Choroid plexus epithelial cell (primary cell): ENCODE results near the gene ZNF823.
"Not testable (repeated sequence)": the region's sequence is repeated elsewhere in the genome, so short reads cannot be mapped to it uniquely, and the experiment has no call there.

Experiments used
- DNase-seq: peaks from one replicate; pipeline ENCODE4 v3.0.0-alpha.2; 2010; ENCODE audit warnings: low read depth
- H3K4me3 ChIP-seq: 2 replicates; pipeline ENCODE4 v1.5.1; 2011; ENCODE audit warnings: low read depth, mild to moderate bottlenecking, control low read depth, low read length, moderate library complexity
- TF ChIP-seq, protein P1 (sequence below): conservative IDR thresholded peaks from 2 replicates; pipeline ENCODE4 v1.5.1; 2011; ENCODE audit warnings: low read depth, mild to moderate bottlenecking, control low read depth, inconsistent platforms, low read length, moderate library complexity

The ZNF823 gene

GRCh38 chr19:11693505-11694499, 44.9 kb downstream of the ZNF823 start:
- TF ChIP-seq, protein P1, sequence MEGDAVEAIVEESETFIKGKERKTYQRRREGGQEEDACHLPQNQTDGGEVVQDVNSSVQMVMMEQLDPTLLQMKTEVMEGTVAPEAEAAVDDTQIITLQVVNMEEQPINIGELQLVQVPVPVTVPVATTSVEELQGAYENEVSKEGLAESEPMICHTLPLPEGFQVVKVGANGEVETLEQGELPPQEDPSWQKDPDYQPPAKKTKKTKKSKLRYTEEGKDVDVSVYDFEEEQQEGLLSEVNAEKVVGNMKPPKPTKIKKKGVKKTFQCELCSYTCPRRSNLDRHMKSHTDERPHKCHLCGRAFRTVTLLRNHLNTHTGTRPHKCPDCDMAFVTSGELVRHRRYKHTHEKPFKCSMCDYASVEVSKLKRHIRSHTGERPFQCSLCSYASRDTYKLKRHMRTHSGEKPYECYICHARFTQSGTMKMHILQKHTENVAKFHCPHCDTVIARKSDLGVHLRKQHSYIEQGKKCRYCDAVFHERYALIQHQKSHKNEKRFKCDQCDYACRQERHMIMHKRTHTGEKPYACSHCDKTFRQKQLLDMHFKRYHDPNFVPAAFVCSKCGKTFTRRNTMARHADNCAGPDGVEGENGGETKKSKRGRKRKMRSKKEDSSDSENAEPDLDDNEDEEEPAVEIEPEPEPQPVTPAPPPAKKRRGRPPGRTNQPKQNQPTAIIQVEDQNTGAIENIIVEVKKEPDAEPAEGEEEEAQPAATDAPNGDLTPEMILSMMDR = no peak
- peak; percentile 85 for DNase-seq

GRCh38 chr19:11692127-11692790, 46.5 kb downstream of the ZNF823 start:
- H3K4me3 ChIP-seq = no peak overlapping the region
- TF ChIP-seq, protein P1 = no peak
- no peak for DNase-seq

More at GRCh38 chr19:11693505-11694499, 44.9 kb downstream of the ZNF823 start:
- peak overlapping the region; percentile 90 for H3K4me3 ChIP-seq

- TF ChIP-seq, protein P1 = no peak
- no peak for DNase-seq
- no peak overlapping the region for H3K4me3 ChIP-seq
Measured at GRCh38 chr19:11685676-11686650, 52.8 kb downstream of the ZNF823 start.

DNA sequence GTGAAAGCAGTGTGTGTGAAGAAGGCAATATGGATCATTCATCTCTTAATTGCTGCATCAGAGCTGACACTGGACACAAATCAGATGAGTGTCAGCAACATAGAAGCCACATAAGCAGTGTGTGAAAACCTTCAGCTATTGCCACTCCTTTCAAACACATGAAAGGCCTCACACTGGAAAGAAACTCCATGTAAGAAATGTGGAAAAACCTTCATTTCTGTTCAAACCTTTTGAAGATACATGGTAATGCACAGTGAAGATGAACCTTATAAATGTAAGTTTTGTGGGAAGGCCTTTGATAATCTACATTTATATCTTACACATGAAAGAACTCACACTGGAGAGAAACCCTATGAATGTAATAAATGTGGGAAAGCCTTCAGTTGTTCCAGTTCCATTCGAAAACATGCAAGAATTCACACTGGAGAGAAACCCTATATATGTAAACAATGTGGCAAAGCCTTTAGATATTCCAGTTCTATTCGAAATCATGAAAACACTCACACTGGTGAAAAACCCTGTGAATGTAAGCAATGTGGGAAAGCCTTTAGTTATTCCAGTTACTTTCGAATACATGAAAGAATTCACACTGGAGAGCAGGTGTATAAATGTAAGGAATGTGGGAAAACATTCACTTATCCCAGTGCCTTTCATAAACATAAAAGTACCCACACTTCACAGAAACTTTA, 53.6 kb downstream of the ZNF823 start:
- H3K4me3 ChIP-seq = no peak overlapping the region
- no peak for DNase-seq
- TF ChIP-seq, protein P1 = no peak

DNA sequence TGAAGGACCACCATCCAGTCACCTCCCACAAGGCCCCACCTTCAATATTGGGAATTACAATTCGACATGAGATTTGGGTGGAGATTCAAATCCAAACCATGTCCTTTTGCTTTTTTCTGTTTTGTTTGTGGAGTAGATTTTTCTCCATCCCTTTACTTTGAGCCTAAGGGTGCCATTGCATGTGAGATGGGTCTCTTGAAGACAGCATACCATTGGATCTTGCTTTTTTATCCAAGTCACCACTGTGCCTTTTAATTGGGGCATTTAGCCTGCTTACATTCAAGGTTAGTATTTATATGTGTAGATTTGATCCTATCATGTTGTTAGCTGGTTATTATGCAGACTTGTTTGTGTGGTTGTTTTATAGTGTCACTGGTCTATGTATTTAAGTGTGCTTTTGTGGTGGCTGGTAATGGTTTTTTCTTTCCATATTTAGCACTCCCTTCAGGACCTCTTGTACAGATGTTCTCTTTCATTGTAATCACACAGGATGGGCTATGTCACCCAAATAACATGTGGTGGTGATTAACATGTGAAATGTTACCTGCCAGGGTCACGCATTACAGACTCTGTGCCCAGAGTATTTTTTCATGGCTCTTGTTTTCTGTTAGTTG, 58.0 kb downstream of the ZNF823 start:
- H3K4me3 ChIP-seq = no peak overlapping the region
- TF ChIP-seq, protein P1 = no peak
- DNase-seq = no peak

DNA sequence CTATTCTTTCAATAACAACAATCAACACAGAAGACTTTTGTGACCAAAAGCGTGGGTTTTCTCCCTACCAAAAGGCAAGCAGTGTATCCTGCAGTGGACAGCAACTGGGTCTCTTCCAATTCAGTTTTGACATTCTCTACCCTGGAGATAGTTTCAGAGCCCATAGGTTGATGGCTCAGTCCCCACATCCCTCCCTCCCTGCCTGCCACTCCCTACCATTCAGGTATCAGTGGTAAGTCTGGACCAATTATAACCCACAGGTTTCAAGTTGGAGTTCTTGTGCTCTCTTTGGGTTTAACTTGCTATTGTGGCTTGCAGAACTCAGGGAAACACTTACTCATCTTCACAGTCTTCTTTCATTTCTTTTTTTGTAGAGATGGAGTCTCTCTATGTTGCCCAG, 60.2 kb downstream of the ZNF823 start:
- no peak overlapping the region for H3K4me3 ChIP-seq
- DNase-seq = no peak
- TF ChIP-seq, protein P1 = no peak

GRCh38 chr19:11676661-11677600, 61.8 kb downstream of the ZNF823 start:
- DNase-seq, H3K4me3 ChIP-seq: not testable (repeated sequence)
